ENCODE data around the gene PRKCE. TPM values are rescaled to one million over a fixed set of nuclear protein-coding genes. Genes with fewer than 3 reads are reported as not detected.

PRKCE gene
- total and polyA plus RNA-seq, 4 experiments from 2014 or later: 1.8 to 21.7 (median 11.0) TPM

- DNase-seq: no peak
- H3K27ac Mint-ChIP-seq: no peak overlapping the region
- Histone ChIP-seq H3K4me1 (ENCODE audit: insufficient read depth, low read length) (no peaks in the 10 kb centered on the region), H3K9me3 (ENCODE audit: control insufficient read depth in 1 of 2, low read length in 2 of 2) (no peaks in the 10 kb centered on the region), H3K4me3 (ENCODE audit: low read length in 2 of 2) (no peak overlapping the region), H3K27me3 (ENCODE audit: insufficient read depth, low read length) (no peaks in the 10 kb centered on the region), H3K27ac (ENCODE audit: low read depth, low read length) (no peak overlapping the region), H3K36me3 (ENCODE audit: insufficient read depth, low read length) (no peaks in the 10 kb centered on the region)
- ChIA-PET CTCF (ENCODE audit: partially characterized antibody) (no interaction called here), POLR2A (ENCODE audit: partially characterized antibody) (no interaction called here)
- intact Hi-C loops (cut with micrococcal nuclease): no loop called here
- H3K27me3 Mint-ChIP-seq: no peaks in the 10 kb centered on the region
- no peaks in the 10 kb centered on the region for H3K9me3 Mint-ChIP-seq
- peaks cover 2% of the 10 kb centered on the region in 2 donors for H3K36me3 Mint-ChIP-seq
- peaks cover 0 to 9% (median 7%) of the 10 kb centered on the region in 4 donors for H3K4me1 Mint-ChIP-seq
- H3K4me3 Mint-ChIP-seq: no peak overlapping the region
These were observed 186.4 kb downstream of the PRKCE start for GRCh38 chr2:45837812-45838341.

- ChIA-PET CTCF (ENCODE audit: partially characterized antibody) (no interaction called here), POLR2A (ENCODE audit: partially characterized antibody) (no interaction called here)
- intact Hi-C loops (cut with micrococcal nuclease): no loop called here
These were observed 188.2 kb downstream of the PRKCE start for GRCh38 chr2:45839508-45840251.

GRCh38 chr2:45840481-45840880 is 189.0 kb downstream of the PRKCE start:
- H3K27me3 Mint-ChIP-seq: no peaks in the 10 kb centered on the region
- Histone ChIP-seq H3K9me3 (ENCODE audit: control insufficient read depth in 1 of 2, low read length in 2 of 2) (no peaks in the 10 kb centered on the region), H3K27ac (ENCODE audit: low read depth, low read length) (no peak overlapping the region), H3K4me1 (ENCODE audit: insufficient read depth, low read length) (no peaks in the 10 kb centered on the region), H3K36me3 (ENCODE audit: insufficient read depth, low read length) (no peaks in the 10 kb centered on the region), H3K4me3 (ENCODE audit: low read length in 2 of 2) (no peak overlapping the region), H3K27me3 (ENCODE audit: insufficient read depth, low read length) (no peaks in the 10 kb centered on the region)
- H3K4me1 Mint-ChIP-seq: peaks cover 0 to 5% (median 2%) of the 10 kb centered on the region in 4 donors
- ChIA-PET CTCF (ENCODE audit: partially characterized antibody) (no interaction called here), POLR2A (ENCODE audit: partially characterized antibody) (no interaction called here)
- H3K27ac Mint-ChIP-seq: no peak overlapping the region
- no peaks in the 10 kb centered on the region for H3K9me3 Mint-ChIP-seq
- intact Hi-C loops (cut with micrococcal nuclease): no loop called here
- H3K36me3 Mint-ChIP-seq: peaks cover 1 to 5% of the 10 kb centered on the region in 2 donors
- H3K4me3 Mint-ChIP-seq: no peak overlapping the region
- no peak for DNase-seq

More at GRCh38 chr2:45839508-45840251, 188.2 kb downstream of the PRKCE start:
- Mint-ChIP-seq H3K27me3 (no peaks in the 10 kb centered on the region), H3K4me3 (no peak overlapping the region), H3K27ac (peak overlapping the region in 2 of 7 donors; percentile 12 to 59), H3K36me3 (peaks cover 0 to 5% of the 10 kb centered on the region in 2 donors), H3K4me1 (peaks cover 0 to 5% (median 2%) of the 10 kb centered on the region in 4 donors), H3K9me3 (no peaks in the 10 kb centered on the region)
- Histone ChIP-seq H3K36me3 (ENCODE audit: insufficient read depth, low read length) (no peaks in the 10 kb centered on the region), H3K27me3 (ENCODE audit: insufficient read depth, low read length) (no peaks in the 10 kb centered on the region), H3K27ac (ENCODE audit: low read depth, low read length) (no peak overlapping the region), H3K4me3 (ENCODE audit: low read length in 2 of 2) (no peak overlapping the region), H3K4me1 (ENCODE audit: insufficient read depth, low read length) (no peaks in the 10 kb centered on the region), H3K9me3 (ENCODE audit: control insufficient read depth in 1 of 2, low read length in 2 of 2) (no peaks in the 10 kb centered on the region)
- no peak for DNase-seq

GRCh38 chr2:45841752-45842407 is 190.4 kb downstream of the PRKCE start:
- ChIA-PET POLR2A (ENCODE audit: partially characterized antibody) (no interaction called here), CTCF (ENCODE audit: partially characterized antibody) (no interaction called here)
- intact Hi-C loops (cut with micrococcal nuclease): no loop called here
- Histone ChIP-seq H3K27ac (ENCODE audit: low read depth, low read length) (no peak overlapping the region), H3K4me1 (ENCODE audit: insufficient read depth, low read length) (no peaks in the 10 kb centered on the region), H3K27me3 (ENCODE audit: insufficient read depth, low read length) (no peaks in the 10 kb centered on the region), H3K36me3 (ENCODE audit: insufficient read depth, low read length) (no peaks in the 10 kb centered on the region), H3K9me3 (ENCODE audit: control insufficient read depth in 1 of 2, low read length in 2 of 2) (no peaks in the 10 kb centered on the region), H3K4me3 (ENCODE audit: low read length in 2 of 2) (no peak overlapping the region)
- H3K9me3 Mint-ChIP-seq: no peaks in the 10 kb centered on the region
- DNase-seq: no peak
- no peak overlapping the region for H3K27ac Mint-ChIP-seq
- no peaks in the 10 kb centered on the region for H3K27me3 Mint-ChIP-seq
- peaks cover 0 to 5% (median 2%) of the 10 kb centered on the region in 4 donors for H3K4me1 Mint-ChIP-seq
- peaks cover 10 to 19% of the 10 kb centered on the region in 2 donors for H3K36me3 Mint-ChIP-seq
- no peak overlapping the region for H3K4me3 Mint-ChIP-seq

GRCh38 chr2:45843136-45843535 is 191.7 kb downstream of the PRKCE start:
- H3K36me3 ChIP-seq (ENCODE audit: insufficient read depth, low read length): no peaks in the 10 kb centered on the region
- POLR2A ChIA-PET (ENCODE audit: partially characterized antibody): no interaction called here
- Mint-ChIP-seq H3K4me3 (no peak overlapping the region), H3K27ac (no peak overlapping the region), H3K36me3 (peaks cover 10 to 20% of the 10 kb centered on the region in 2 donors), H3K9me3 (no peaks in the 10 kb centered on the region), H3K27me3 (no peaks in the 10 kb centered on the region), H3K4me1 (peaks cover 0 to 5% (median 2%) of the 10 kb centered on the region in 4 donors)
- H3K4me1 ChIP-seq (ENCODE audit: insufficient read depth, low read length): no peaks in the 10 kb centered on the region
- H3K27ac ChIP-seq (ENCODE audit: low read depth, low read length): no peak overlapping the region
- H3K4me3 ChIP-seq (ENCODE audit: low read length in 2 of 2): no peak overlapping the region
- H3K27me3 ChIP-seq (ENCODE audit: insufficient read depth, low read length): no peaks in the 10 kb centered on the region
- CTCF ChIA-PET (ENCODE audit: partially characterized antibody): no interaction called here
- no peak for DNase-seq
- intact Hi-C loops (cut with micrococcal nuclease): no loop called here
- no peaks in the 10 kb centered on the region for H3K9me3 ChIP-seq (ENCODE audit: control insufficient read depth in 1 of 2, low read length in 2 of 2)

DNA sequence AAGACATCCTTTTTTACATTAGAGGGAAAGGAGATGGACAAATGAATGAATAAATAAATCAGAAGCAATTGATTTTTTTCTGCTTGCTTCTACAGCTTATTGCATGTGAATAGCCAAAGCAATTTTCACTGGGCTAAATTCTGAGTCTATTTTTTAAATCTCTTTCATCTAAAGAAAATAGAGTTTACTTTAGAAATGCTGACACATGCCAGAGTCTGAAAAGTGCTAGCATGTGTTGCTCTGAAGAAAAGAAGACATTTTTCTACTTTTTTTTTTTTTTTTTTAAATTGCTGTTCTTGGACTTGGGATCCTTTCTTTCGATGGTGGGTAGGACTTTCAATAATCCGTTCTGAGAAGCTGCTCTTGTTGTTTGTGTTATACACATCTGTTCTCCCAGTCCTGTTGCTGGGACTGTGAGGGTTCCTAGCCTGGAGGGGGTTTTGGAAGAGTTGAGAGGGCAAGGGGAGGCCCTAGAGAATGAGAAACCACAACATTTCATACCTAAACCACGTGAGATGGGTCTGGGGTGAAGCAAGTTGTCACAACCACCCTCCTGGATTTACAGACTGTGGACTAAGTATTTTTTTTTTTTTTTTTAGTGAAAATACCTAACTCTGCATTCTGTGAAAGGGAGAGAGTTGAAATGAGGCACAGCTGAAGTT is 193.5 kb downstream of the PRKCE start:
- Mint-ChIP-seq H3K4me3 (no peak overlapping the region), H3K36me3 (peaks cover 10 to 21% of the 10 kb centered on the region in 2 donors), H3K4me1 (peaks cover 0 to 4% (median 0%) of the 10 kb centered on the region in 4 donors), H3K27me3 (no peaks in the 10 kb centered on the region), H3K9me3 (no peaks in the 10 kb centered on the region), H3K27ac (no peak overlapping the region)
- no peak overlapping the region for H3K27ac ChIP-seq (ENCODE audit: low read depth, low read length)
- intact Hi-C loops (cut with micrococcal nuclease): no loop called here
- POLR2A ChIA-PET (ENCODE audit: partially characterized antibody): no interaction called here
- no peaks in the 10 kb centered on the region for H3K36me3 ChIP-seq (ENCODE audit: insufficient read depth, low read length)
- no peaks in the 10 kb centered on the region for H3K9me3 ChIP-seq (ENCODE audit: control insufficient read depth in 1 of 2, low read length in 2 of 2)
- CTCF ChIA-PET (ENCODE audit: partially characterized antibody): no interaction called here
- no peaks in the 10 kb centered on the region for H3K4me1 ChIP-seq (ENCODE audit: insufficient read depth, low read length)
- DNase-seq: no peak
- H3K4me3 ChIP-seq (ENCODE audit: low read length in 2 of 2): no peak overlapping the region
- H3K27me3 ChIP-seq (ENCODE audit: insufficient read depth, low read length): no peaks in the 10 kb centered on the region

GRCh38 chr2:45845566-45845965 is 194.1 kb downstream of the PRKCE start:
- POLR2A ChIA-PET (ENCODE audit: partially characterized antibody): no interaction called here
- intact Hi-C loops (cut with micrococcal nuclease): no loop called here

More at GRCh38 chr2:45845566-45845965, 194.1 kb downstream of the PRKCE start:
- Mint-ChIP-seq H3K36me3 (peaks cover 10 to 25% of the 10 kb centered on the region in 2 donors), H3K9me3 (no peaks in the 10 kb centered on the region), H3K27ac (no peak overlapping the region), H3K27me3 (no peaks in the 10 kb centered on the region), H3K4me1 (peaks cover 0 to 4% (median 0%) of the 10 kb centered on the region in 4 donors), H3K4me3 (no peak overlapping the region)
- Histone ChIP-seq H3K36me3 (ENCODE audit: insufficient read depth, low read length) (no peaks in the 10 kb centered on the region), H3K27ac (ENCODE audit: low read depth, low read length) (no peak overlapping the region), H3K4me3 (ENCODE audit: low read length in 2 of 2) (no peak overlapping the region), H3K4me1 (ENCODE audit: insufficient read depth, low read length) (no peaks in the 10 kb centered on the region), H3K27me3 (ENCODE audit: insufficient read depth, low read length) (no peaks in the 10 kb centered on the region), H3K9me3 (ENCODE audit: control insufficient read depth in 1 of 2, low read length in 2 of 2) (no peaks in the 10 kb centered on the region)
- no peak for DNase-seq
- CTCF ChIA-PET (ENCODE audit: partially characterized antibody): no interaction called here

Measured in CD4-positive, alpha-beta memory T cell (primary cell).